GM12878 (cell line): Measurements from ENCODE around the gene ACSS1. TPM values are rescaled to one million over a fixed set of nuclear protein-coding genes. Genes with fewer than 3 reads are reported as not detected.

Experiments used
- ATAC-seq: fragments of 200-7000 bp; cut with Tn5 transposase; 3 replicates; pipeline ENCODE4 v1.9.1; 2020; ENCODE audit warnings: mild to moderate bottlenecking, moderate library complexity
- BruUV-seq: library from RNA; stranded (reverse); fragments of 400-500 nt; replicated peaks from 2 replicates; lab custom pipeline; 2021; lab: Mats Ljungman, UMichigan
- CTCF ChIA-PET: fragments of 300-600 bp; sonication (Branson Sonifier 250); formaldehyde crosslinking; extraction: SDS; loops from one replicate; lab custom pipeline; 2021; ENCODE audit warnings: inconsistent platforms; lab: Yijun Ruan, JAX
- POLR2A ChIA-PET: fragments of 350-600 bp; formaldehyde crosslinking; extraction: SDS; loops from one replicate; lab custom pipeline; 2021; ENCODE audit warnings: inconsistent platforms; lab: Charles Lee
- RAD21 ChIA-PET: fragments of 300-600 bp; sonication (Branson Sonifier 250); formaldehyde crosslinking; loops from one replicate; lab custom pipeline; 2023; ENCODE audit warnings: antibody characterized with exemption; ENCODE audit not compliant: unreplicated experiment; lab: Charles Lee
- SMC1A ChIA-PET: fragments of 300-600 bp; sonication (Branson Sonifier 250); formaldehyde crosslinking; loops from one replicate; lab custom pipeline; 2023; ENCODE audit not compliant: unreplicated experiment, uncharacterized antibody; lab: Charles Lee
- DNase-seq: peaks from one replicate; pipeline ENCODE4 v3.0.0-alpha.2; 2011; ENCODE audit warnings: low read depth, low spot score
- FAIRE-seq: peaks from 3 replicates; lab custom pipeline; 2011; peaks lifted over from hg19 to GRCh38; lab: Jason Lieb, UNC
- H2AFZ ChIP-seq: 2 replicates; pipeline ENCODE4 v1.6.0; 2011; ENCODE audit warnings: low read depth, low read length, control low read depth; ENCODE audit not compliant: control insufficient read depth
- H3K27ac ChIP-seq: 2 replicates; pipeline ENCODE4 v1.5.1; 2011; ENCODE audit warnings: control low read depth; ENCODE audit not compliant: control insufficient read depth, insufficient read depth
- H3K27me3 ChIP-seq, 2 experiments: replicated peaks in 1 of 2; 2 replicates each; pipeline versions ENCODE4 v1.6.0 to v1.6.1; 2011; ENCODE audit warnings: low read length in 1 of 2; ENCODE audit not compliant: control insufficient read depth in 2 of 2, insufficient read depth in 2 of 2
- H3K36me3 ChIP-seq, 2 experiments: 2 replicates each; pipeline ENCODE4 v1.5.1; 2011; ENCODE audit warnings: low read length in 1 of 2; ENCODE audit not compliant: control insufficient read depth in 2 of 2, insufficient read depth in 2 of 2
- H3K4me1 ChIP-seq: 2 replicates; pipeline ENCODE4 v1.6.1; 2011; ENCODE audit warnings: mild to moderate bottlenecking, low read length, moderate library complexity, mixed read lengths; ENCODE audit not compliant: control insufficient read depth, insufficient read depth
- H3K4me2 ChIP-seq: 2 replicates; pipeline ENCODE4 v1.6.0; 2011; ENCODE audit warnings: control low read depth; ENCODE audit not compliant: control insufficient read depth, insufficient read depth
- H3K4me3 ChIP-seq: fragments of 200-600 bp; sonication (generic); 2 replicates; pipeline ENCODE4 v1.5.1; 2016
- H3K79me2 ChIP-seq: 2 replicates; pipeline ENCODE4 v1.6.0; 2011; ENCODE audit warnings: low read length; ENCODE audit not compliant: control insufficient read depth, insufficient read depth
- H3K9ac ChIP-seq: 2 replicates; pipeline ENCODE4 v1.8.0; 2011; ENCODE audit warnings: low read length, control low read depth, mixed read lengths; ENCODE audit not compliant: control insufficient read depth, insufficient read depth
- H3K9me3 ChIP-seq: replicated peaks from 3 replicates; pipeline ENCODE4 v1.5.1; 2011; ENCODE audit warnings: mild to moderate bottlenecking, low read length; ENCODE audit not compliant: control insufficient read depth, insufficient read depth
- H4K20me1 ChIP-seq: 2 replicates; pipeline ENCODE4 v1.6.0; 2011; ENCODE audit not compliant: control insufficient read depth, insufficient read depth
- EED ChIP-seq: sonication (generic); IDR thresholded peaks from 2 replicates; pipeline ENCODE4 v1.6.1; 2016; ENCODE audit warnings: antibody characterized with exemption, low read depth
- HCFC1 ChIP-seq: fragments of 150-350 bp; IDR thresholded peaks from 2 replicates; pipeline ENCODE4 v1.6.1; 2014; ENCODE audit warnings: low read length
- JUNB ChIP-seq: IDR thresholded peaks from 2 replicates; pipeline ENCODE4 v1.6.1; 2016; ENCODE audit warnings: antibody characterized with exemption, mild to moderate bottlenecking
- NFYA ChIP-seq: IDR thresholded peaks from 2 replicates; pipeline ENCODE4 v1.6.1; 2011; ENCODE audit warnings: low read depth, mild to moderate bottlenecking, low read length, improper control_type of control experiment, borderline replicate concordance
- PML ChIP-seq: IDR thresholded peaks from 2 replicates; pipeline ENCODE4 v1.6.1; 2012; ENCODE audit warnings: low read length, inconsistent platforms
- POU2F2 ChIP-seq: IDR thresholded peaks from 3 replicates; pipeline ENCODE4 v1.6.1; 2011; ENCODE audit warnings: low read depth, mild to moderate bottlenecking, low read length, borderline replicate concordance
- RAD51 ChIP-seq: fragments of 450-650 bp; IDR thresholded peaks from 2 replicates; pipeline ENCODE4 v1.6.1; 2016; ENCODE audit warnings: moderate library complexity, mild to moderate bottlenecking, inconsistent platforms
- RBBP5 ChIP-seq: fragments of 200-600 bp; sonication (generic); conservative IDR thresholded peaks from 2 replicates; pipeline ENCODE4 v1.6.1; 2016
- WGBS: methylation state at CpG from one replicate; pipeline ENCODE4 v1.1.6; 2016; ENCODE audit warnings: low lambda C conversion rate; ENCODE audit not compliant: insufficient replicate concordance, insufficient coverage; ENCODE audit errors: missing lambda C conversion rate; 5-methylcytosine and 5-hydroxymethylcytosine counted together
- in situ Hi-C: fragments of 300-500 bp; cut with MboI; formaldehyde crosslinking; loops from 9 replicates; pipeline ENCODE4 v1.14.3; 2018; ENCODE audit warnings: mixed read lengths
- intact Hi-C: fragments of 100-400 bp; cut with micrococcal nuclease; formaldehyde crosslinking; loops from one replicate; pipeline ENCODE4 v1.14.2; 2022; ENCODE audit not compliant: unreplicated experiment
- polyA plus RNA-seq, 11 experiments: library from polyadenylated mRNA; depleted of rRNA in 4 of 11; unstranded in 6 of 11; stranded (reverse) in 5 of 11; fragments of >200 nt; fragmentation: Nextera tagmentation in 4 of 11; fragmentation: Illumina TruSeq in 1 of 11; extraction: Ambion mirVana in 4 of 11; extraction: Trizol in 1 of 11; gene quantifications; 1 replicate in 1 of 11; 2 replicates in 10 of 11; pipeline versions ENCODE4 v1.2.1 to v1.2.3, GENCODE V29; 2011 to 2016; ENCODE audit warnings: inconsistent platforms in 2 of 11, missing spikeins in 2 of 11, low read depth in 1 of 11
- total RNA-seq, 4 experiments: library from RNA; depleted of rRNA in 3 of 4; stranded (reverse); fragments of >200 nt in 3 of 4; fragmentation: Illumina TruSeq in 1 of 4; extraction: Trizol in 1 of 4; gene quantifications; 2 replicates each; pipeline versions ENCODE4 v1.2.1 to v1.2.3, GENCODE V29; 2013 to 2021
- TF ChIP-seq, protein P1 (sequence below): fragments of 450-650 bp; IDR thresholded peaks from 2 replicates; pipeline ENCODE4 v1.6.1; 2017; ENCODE audit warnings: mild to moderate bottlenecking, moderate library complexity
- TF ChIP-seq, protein P2 (sequence below): IDR thresholded peaks from 2 replicates; pipeline ENCODE4 v1.6.1; 2012; ENCODE audit warnings: improper control_type of control experiment, low read depth, low read length; ENCODE audit not compliant: insufficient replicate concordance

ACSS1 gene
- total and polyA plus RNA-seq, 10 of the 15 experiments (the other 5 are each of a cell fraction or from before 2014, with no cell fraction given), result 1.3 to 44.9 (median 31.1) TPM

DNA sequence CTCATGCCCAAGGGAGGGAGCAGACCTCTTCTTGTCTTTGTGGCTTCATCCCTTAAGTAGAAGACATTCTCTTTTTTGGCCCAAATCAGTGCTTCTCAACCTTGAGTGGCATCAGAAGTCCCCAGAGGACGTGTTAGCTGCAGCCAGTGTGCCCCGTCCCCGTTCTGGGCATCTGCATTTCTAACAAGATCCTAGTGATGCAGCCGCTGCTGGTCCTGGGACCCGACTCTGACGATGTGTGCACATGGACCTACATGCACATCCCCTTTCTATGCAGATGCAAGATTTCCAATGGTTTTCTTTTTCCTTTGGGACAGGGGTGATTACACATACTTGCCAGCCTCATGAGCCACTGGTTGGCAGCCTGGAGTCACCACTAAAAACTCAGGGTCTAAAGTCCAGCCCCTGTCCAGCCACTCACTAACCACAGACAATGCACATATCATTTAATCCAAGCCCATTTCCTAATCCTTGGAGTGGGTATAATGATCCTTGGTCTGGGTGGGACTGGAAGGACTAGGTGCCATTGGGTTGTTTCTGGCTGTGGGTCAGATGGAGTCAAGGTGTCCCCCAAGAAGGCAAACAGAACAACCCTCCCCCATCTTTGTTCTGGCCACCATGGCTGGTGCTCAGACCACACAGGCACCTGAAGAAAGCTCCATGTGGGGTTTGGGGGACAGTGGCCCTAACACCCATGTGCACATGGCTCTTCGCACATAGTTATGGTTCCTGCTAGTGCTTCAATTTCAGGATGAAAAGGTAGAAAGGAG is 6.4 kb downstream of the ACSS1 start (continued):
- TF ChIP-seq RAD51 (no peak), NFYA (no peak), POU2F2 (no peak)

DNA sequence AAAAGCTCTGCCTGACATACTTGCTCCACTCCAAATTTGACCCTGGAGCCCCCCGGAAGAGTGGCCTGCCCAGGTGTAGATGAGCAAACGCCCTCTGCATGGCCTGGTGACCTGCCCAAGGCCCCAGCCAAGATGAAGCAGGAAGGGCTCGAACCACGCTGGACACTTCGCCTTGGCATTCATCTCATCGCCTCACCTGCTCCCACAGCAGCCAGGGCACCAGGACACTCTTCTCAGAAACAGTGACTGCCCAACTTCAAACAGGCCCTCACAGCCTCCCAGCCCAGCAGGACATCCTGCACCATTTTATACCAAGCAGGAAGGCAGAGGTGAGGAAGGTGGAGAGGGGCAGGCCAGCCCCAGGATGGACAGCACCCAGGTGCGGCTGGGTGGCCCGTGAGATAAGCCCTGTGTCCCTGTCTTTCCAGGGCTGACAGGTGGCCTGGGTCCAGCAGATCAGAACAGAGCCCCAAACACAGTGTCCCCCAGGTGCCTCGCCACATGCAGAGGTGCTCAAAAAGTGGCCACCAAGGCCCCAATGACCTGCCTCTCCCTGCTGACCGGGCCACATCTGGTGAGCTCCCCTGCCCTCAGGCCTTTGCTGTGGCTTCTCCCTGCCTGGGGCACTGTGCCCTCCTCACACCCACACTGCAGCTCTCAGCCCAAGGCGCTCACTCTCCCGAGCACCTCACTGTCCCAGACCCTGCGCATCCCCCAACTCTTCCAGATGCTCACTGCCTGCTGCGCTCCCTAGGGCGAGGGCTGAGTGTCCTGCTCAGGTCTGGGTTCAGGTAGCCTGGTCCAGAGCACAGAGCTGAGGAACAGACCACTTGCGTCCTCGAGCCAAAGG is 7.2 kb downstream of the ACSS1 start:
- Histone ChIP-seq H3K9ac (no peak overlapping the region), H3K4me3 (no peak overlapping the region), H3K4me1 (peaks cover 38% of the 10 kb centered on the region), H3K36me3 (peaks cover 4 to 11% of the 10 kb centered on the region in 2 experiments; a peak in 3 of 4 replicates), H4K20me1 (peaks cover 5% of the 10 kb centered on the region; the same call in 1 of the 2 replicates), H3K27me3 (no peaks in the 10 kb centered on the region), H3K4me2 (no peak overlapping the region), H3K9me3 (no peaks in the 10 kb centered on the region), H3K27ac (no peak overlapping the region), H3K79me2 (peaks cover 10% of the 10 kb centered on the region), H2AFZ (no peak overlapping the region)
- BruUV-seq, result no TSS peak
- ChIA-PET POLR2A (interaction anchor here (0.5 kb wide), 1 partner anchor 53 kb away, joined by 4 read pairs; no protein-coding TSS in a partner anchor), RAD21 (no interaction called here), CTCF (interaction anchor here (1.0 kb wide), 1 partner anchor 14 kb away, joined by 3 read pairs; no protein-coding TSS in a partner anchor), SMC1A (interaction anchor here (1.2 kb wide), 1 partner anchor 14 kb away, joined by 3 read pairs; no protein-coding TSS in a partner anchor)
- intact Hi-C loops, result no loop called here
- DNase-seq, result no peak
- 83% methylated on average over 17 of the region's 17 CpGs for WGBS
- no peak for ATAC-seq
- FAIRE-seq, result no peak
- in situ Hi-C loops, result loop anchor here (10.0 to 25.0 kb wide), 2 partner anchors 354 to 1688 kb away; partner anchors contain the start of genes GINS1, GZF1 and NXT1
- TF ChIP-seq RBBP5 (no peak), PML (no peak), EED (no peak), JUNB (no peak), HCFC1 (no peak)
- TF ChIP-seq, protein P1, sequence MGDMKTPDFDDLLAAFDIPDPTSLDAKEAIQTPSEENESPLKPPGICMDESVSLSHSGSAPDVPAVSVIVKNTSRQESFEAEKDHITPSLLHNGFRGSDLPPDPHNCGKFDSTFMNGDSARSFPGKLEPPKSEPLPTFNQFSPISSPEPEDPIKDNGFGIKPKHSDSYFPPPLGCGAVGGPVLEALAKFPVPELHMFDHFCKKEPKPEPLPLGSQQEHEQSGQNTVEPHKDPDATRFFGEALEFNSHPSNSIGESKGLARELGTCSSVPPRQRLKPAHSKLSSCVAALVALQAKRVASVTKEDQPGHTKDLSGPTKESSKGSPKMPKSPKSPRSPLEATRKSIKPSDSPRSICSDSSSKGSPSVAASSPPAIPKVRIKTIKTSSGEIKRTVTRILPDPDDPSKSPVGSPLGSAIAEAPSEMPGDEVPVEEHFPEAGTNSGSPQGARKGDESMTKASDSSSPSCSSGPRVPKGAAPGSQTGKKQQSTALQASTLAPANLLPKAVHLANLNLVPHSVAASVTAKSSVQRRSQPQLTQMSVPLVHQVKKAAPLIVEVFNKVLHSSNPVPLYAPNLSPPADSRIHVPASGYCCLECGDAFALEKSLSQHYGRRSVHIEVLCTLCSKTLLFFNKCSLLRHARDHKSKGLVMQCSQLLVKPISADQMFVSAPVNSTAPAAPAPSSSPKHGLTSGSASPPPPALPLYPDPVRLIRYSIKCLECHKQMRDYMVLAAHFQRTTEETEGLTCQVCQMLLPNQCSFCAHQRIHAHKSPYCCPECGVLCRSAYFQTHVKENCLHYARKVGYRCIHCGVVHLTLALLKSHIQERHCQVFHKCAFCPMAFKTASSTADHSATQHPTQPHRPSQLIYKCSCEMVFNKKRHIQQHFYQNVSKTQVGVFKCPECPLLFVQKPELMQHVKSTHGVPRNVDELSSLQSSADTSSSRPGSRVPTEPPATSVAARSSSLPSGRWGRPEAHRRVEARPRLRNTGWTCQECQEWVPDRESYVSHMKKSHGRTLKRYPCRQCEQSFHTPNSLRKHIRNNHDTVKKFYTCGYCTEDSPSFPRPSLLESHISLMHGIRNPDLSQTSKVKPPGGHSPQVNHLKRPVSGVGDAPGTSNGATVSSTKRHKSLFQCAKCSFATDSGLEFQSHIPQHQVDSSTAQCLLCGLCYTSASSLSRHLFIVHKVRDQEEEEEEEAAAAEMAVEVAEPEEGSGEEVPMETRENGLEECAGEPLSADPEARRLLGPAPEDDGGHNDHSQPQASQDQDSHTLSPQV, result no peak
- TF ChIP-seq, protein P2, sequence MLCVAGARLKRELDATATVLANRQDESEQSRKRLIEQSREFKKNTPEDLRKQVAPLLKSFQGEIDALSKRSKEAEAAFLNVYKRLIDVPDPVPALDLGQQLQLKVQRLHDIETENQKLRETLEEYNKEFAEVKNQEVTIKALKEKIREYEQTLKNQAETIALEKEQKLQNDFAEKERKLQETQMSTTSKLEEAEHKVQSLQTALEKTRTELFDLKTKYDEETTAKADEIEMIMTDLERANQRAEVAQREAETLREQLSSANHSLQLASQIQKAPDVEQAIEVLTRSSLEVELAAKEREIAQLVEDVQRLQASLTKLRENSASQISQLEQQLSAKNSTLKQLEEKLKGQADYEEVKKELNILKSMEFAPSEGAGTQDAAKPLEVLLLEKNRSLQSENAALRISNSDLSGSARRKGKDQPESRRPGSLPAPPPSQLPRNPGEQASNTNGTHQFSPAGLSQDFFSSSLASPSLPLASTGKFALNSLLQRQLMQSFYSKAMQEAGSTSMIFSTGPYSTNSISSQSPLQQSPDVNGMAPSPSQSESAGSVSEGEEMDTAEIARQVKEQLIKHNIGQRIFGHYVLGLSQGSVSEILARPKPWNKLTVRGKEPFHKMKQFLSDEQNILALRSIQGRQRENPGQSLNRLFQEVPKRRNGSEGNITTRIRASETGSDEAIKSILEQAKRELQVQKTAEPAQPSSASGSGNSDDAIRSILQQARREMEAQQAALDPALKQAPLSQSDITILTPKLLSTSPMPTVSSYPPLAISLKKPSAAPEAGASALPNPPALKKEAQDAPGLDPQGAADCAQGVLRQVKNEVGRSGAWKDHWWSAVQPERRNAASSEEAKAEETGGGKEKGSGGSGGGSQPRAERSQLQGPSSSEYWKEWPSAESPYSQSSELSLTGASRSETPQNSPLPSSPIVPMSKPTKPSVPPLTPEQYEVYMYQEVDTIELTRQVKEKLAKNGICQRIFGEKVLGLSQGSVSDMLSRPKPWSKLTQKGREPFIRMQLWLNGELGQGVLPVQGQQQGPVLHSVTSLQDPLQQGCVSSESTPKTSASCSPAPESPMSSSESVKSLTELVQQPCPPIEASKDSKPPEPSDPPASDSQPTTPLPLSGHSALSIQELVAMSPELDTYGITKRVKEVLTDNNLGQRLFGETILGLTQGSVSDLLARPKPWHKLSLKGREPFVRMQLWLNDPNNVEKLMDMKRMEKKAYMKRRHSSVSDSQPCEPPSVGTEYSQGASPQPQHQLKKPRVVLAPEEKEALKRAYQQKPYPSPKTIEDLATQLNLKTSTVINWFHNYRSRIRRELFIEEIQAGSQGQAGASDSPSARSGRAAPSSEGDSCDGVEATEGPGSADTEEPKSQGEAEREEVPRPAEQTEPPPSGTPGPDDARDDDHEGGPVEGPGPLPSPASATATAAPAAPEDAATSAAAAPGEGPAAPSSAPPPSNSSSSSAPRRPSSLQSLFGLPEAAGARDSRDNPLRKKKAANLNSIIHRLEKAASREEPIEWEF, result no peak
